Measurements from ENCODE around the gene CRYBG3.

The CRYBG3 gene

GRCh38 chr3:97949110-97949485 lies 127.3 kb downstream of the CRYBG3 start:
- no peak for DNase-seq

GRCh38 chr3:97949743-97950142 lies 127.9 kb downstream of the CRYBG3 start:
- DNase-seq: no peak

- no peak for DNase-seq
Measured at GRCh38 chr3:97950360-97950759, 128.5 kb downstream of the CRYBG3 start.

- DNase-seq: peak; percentile 91
Measured at GRCh38 chr3:97952280-97952679, 130.5 kb downstream of the CRYBG3 start.

GRCh38 chr3:97952872-97953271 lies 131.1 kb downstream of the CRYBG3 start:
- peak; percentile 14 for DNase-seq

- DNase-seq: peak; percentile 32
Measured at GRCh38 chr3:97954228-97954827, 132.5 kb downstream of the CRYBG3 start.

GRCh38 chr3:97956051-97956450 lies 134.2 kb downstream of the CRYBG3 start:
- DNase-seq: no peak

- DNase-seq: peak; percentile 20
Measured at GRCh38 chr3:97957617-97958311, 136.0 kb downstream of the CRYBG3 start.

- DNase-seq: no peak
Measured at GRCh38 chr3:97958396-97958795, 136.6 kb downstream of the CRYBG3 start.

GRCh38 chr3:97958796-97959195 lies 137.0 kb downstream of the CRYBG3 start:
- DNase-seq: no peak

GRCh38 chr3:97959872-97960271 lies 138.1 kb downstream of the CRYBG3 start:
- no peak for DNase-seq

- no peak for DNase-seq
Measured at GRCh38 chr3:97960551-97960950, 138.7 kb downstream of the CRYBG3 start.

- DNase-seq: no peak
Measured at GRCh38 chr3:97960993-97961766, 139.4 kb downstream of the CRYBG3 start.

- no peak for DNase-seq
Measured at GRCh38 chr3:97967966-97968365, 146.2 kb downstream of the CRYBG3 start.

GRCh38 chr3:97968376-97968775 lies 146.6 kb downstream of the CRYBG3 start:
- no peak for DNase-seq

- DNase-seq: no peak
Measured at GRCh38 chr3:97969541-97969940, 147.7 kb downstream of the CRYBG3 start.

GRCh38 chr3:97970156-97970555 lies 148.3 kb downstream of the CRYBG3 start:
- no peak for DNase-seq

- no peak for DNase-seq
Measured at GRCh38 chr3:97970956-97971620, 149.3 kb downstream of the CRYBG3 start.

- peak; percentile 64 for DNase-seq
Measured at GRCh38 chr3:97971679-97972567, 150.1 kb downstream of the CRYBG3 start, which contains the start of gene RIOX2. TSS of gene RIOX2 (minus strand) at chr3:97972431. CDS start at chr3:97967593, 4,838 bp downstream.

GRCh38 chr3:97972976-97973375 lies 151.2 kb downstream of the CRYBG3 start:
- DNase-seq: no peak

- DNase-seq: no peak
Measured at GRCh38 chr3:97974996-97975395, 153.2 kb downstream of the CRYBG3 start.

- no peak for DNase-seq
Measured at GRCh38 chr3:97975466-97975865, 153.7 kb downstream of the CRYBG3 start.

Measured in inflammatory macrophage treated with lipopolysaccharide for 4 hours (primary cell).